Hematopoietic multipotent progenitor cell treated with erythropoietin and hydrocortisone succinate and interleukin-3 and kit ligand, for 17 days (in vitro differentiated cells): ENCODE data around the gene MCRIP1.

Experiments used
- DNase-seq: peaks from one replicate; pipeline ENCODE4 v3.0.0-alpha.2; 2015; ENCODE audit warnings: low spot score

The MCRIP1 gene

GRCh38 chr17:81860756-81861568, 27.9 kb upstream of the MCRIP1 start:
- peak; percentile 100 for DNase-seq

GRCh38 chr17:81859906-81860755, 27.0 kb upstream of the MCRIP1 start, which contains the start of gene P4HB:
Gene P4HB, minus strand, starts transcription at chr17:81860535. Its CDS starts 64 bp downstream, at chr17:81860471.
- DNase-seq: no peak

GRCh38 chr17:81858967-81859905, 26.1 kb upstream of the MCRIP1 start:
- peak; percentile 37 for DNase-seq

GRCh38 chr17:81858170-81858966, 25.3 kb upstream of the MCRIP1 start:
- no peak for DNase-seq

- peak; percentile 41 for DNase-seq
These were observed 22.1 kb upstream of the MCRIP1 start for GRCh38 chr17:81854974-81855774.

GRCh38 chr17:81852237-81852636, 19.1 kb upstream of the MCRIP1 start:
- DNase-seq: no peak

- DNase-seq: no peak
These were observed 18.3 kb upstream of the MCRIP1 start for GRCh38 chr17:81851423-81851822.

- no peak for DNase-seq
These were observed 16.4 kb upstream of the MCRIP1 start for GRCh38 chr17:81849457-81849856.

- no peak for DNase-seq
These were observed 13.9 kb upstream of the MCRIP1 start for GRCh38 chr17:81846743-81847689.

- no peak for DNase-seq
These were observed 13.0 kb upstream of the MCRIP1 start for GRCh38 chr17:81845881-81846742.

- no peak for DNase-seq
These were observed 12.3 kb upstream of the MCRIP1 start for GRCh38 chr17:81845361-81845760.

- DNase-seq: no peak
These were observed 11.8 kb upstream of the MCRIP1 start for GRCh38 chr17:81844887-81845286.

GRCh38 chr17:81844327-81844851, 11.3 kb upstream of the MCRIP1 start:
- DNase-seq: no peak

- no peak for DNase-seq
These were observed 10.7 kb upstream of the MCRIP1 start for GRCh38 chr17:81843713-81844326.

GRCh38 chr17:81842725-81843504, 9.8 kb upstream of the MCRIP1 start:
- DNase-seq: no peak

- no peak for DNase-seq
These were observed 9.3 kb upstream of the MCRIP1 start for GRCh38 chr17:81842378-81842724.

- no peak for DNase-seq
These were observed 8.8 kb upstream of the MCRIP1 start for GRCh38 chr17:81841866-81842265.
